CD14-positive monocyte (primary cell): ENCODE results near the gene ZNF682. TPM values are rescaled to one million over a fixed set of nuclear protein-coding genes. Genes with fewer than 3 reads are reported as not detected.
"Not testable (repeated sequence)": the region's sequence is repeated elsewhere in the genome, so short reads cannot be mapped to it uniquely, and the experiment has no call there.

Source experiments
- DNase-seq, 3 donors: peaks; one replicate each; pipeline ENCODE4 v3.0.0-alpha.2; 2011 to 2022
- H2AFZ ChIP-seq: 2 replicates; pipeline ENCODE4 v1.6.0; 2012; ENCODE audit warnings: mild to moderate bottlenecking, low read depth, low read length, inconsistent platforms; ENCODE audit not compliant: insufficient read depth, poor library complexity, severe bottlenecking
- H3K27ac ChIP-seq, 2 donors: 1 replicate in 1 of 2; 2 replicates in 1 of 2; pipeline ENCODE4 v1.5.1; 2012 to 2013; ENCODE audit warnings: low read length in 2 of 2, control low read depth in 1 of 2, inconsistent platforms in 1 of 2, low read depth in 1 of 2, mild to moderate bottlenecking in 1 of 2
- H3K27me3 ChIP-seq, 2 donors: one replicate each; pipeline versions ENCODE4 v1.6.0 to v1.6.1; 2011 to 2013; ENCODE audit warnings: low read length in 2 of 2; ENCODE audit not compliant: control insufficient read depth in 2 of 2, insufficient read depth in 2 of 2
- H3K36me3 ChIP-seq, 2 donors: replicated peaks in 1 of 2; 1 replicate in 1 of 2; 2 replicates in 1 of 2; pipeline versions ENCODE4 v1.5.1 to v1.6.1; 2012 to 2013; ENCODE audit warnings: low read length in 2 of 2, control low read depth in 1 of 2, inconsistent platforms in 1 of 2, mild to moderate bottlenecking in 1 of 2; ENCODE audit not compliant: insufficient read depth in 2 of 2, control insufficient read depth in 1 of 2
- H3K4me1 ChIP-seq, 2 donors: 1 replicate in 1 of 2; 2 replicates in 1 of 2; pipeline versions ENCODE4 v1.5.1 to v1.6.1; 2012 to 2013; ENCODE audit warnings: low read length in 2 of 2, control low read depth in 1 of 2, inconsistent platforms in 1 of 2, mild to moderate bottlenecking in 1 of 2, moderate library complexity in 1 of 2; ENCODE audit not compliant: insufficient read depth in 2 of 2, control insufficient read depth in 1 of 2
- H3K4me2 ChIP-seq: replicated peaks from 2 replicates; pipeline ENCODE3; 2012; ENCODE audit warnings: low read length, moderate library complexity, mild to moderate bottlenecking; ENCODE audit not compliant: poor library complexity, severe bottlenecking; ENCODE audit errors: extremely low read depth
- H3K4me3 ChIP-seq, 3 experiments: fragments of 200-600 bp in 1 of 3; sonication (generic) in 1 of 3; replicated peaks in 1 of 3; 1 replicate in 2 of 3; 2 replicates in 1 of 3; pipeline ENCODE4 v1.5.1; 2011 to 2013; ENCODE audit warnings: low read length in 3 of 3, mild to moderate bottlenecking in 3 of 3, control low read depth in 2 of 3, low read depth in 2 of 3, inconsistent platforms in 1 of 3, moderate library complexity in 1 of 3
- H3K79me2 ChIP-seq: 2 replicates; pipeline ENCODE4 v1.6.0; 2012; ENCODE audit warnings: mild to moderate bottlenecking, control low read depth, inconsistent platforms, low read length, moderate library complexity; ENCODE audit not compliant: insufficient read depth
- H3K9ac ChIP-seq: 2 replicates; pipeline ENCODE4 v1.6.0; 2017; ENCODE audit warnings: low read length, mild to moderate bottlenecking; ENCODE audit not compliant: insufficient read depth, poor library complexity, severe bottlenecking
- H3K9me3 ChIP-seq, 2 donors: replicated peaks in 1 of 2; 1 replicate in 1 of 2; 2 replicates in 1 of 2; pipeline versions ENCODE4 v1.5.1 to v1.6.1; 2012 to 2013; ENCODE audit warnings: low read length in 2 of 2, control low read depth in 1 of 2; ENCODE audit not compliant: control insufficient read depth in 1 of 2, insufficient read depth in 1 of 2
- H4K20me1 ChIP-seq: 2 replicates; pipeline ENCODE4 v1.6.0; 2012; ENCODE audit warnings: mild to moderate bottlenecking, low read length, control low read depth, moderate library complexity; ENCODE audit not compliant: insufficient read depth
- H3K27ac Mint-ChIP-seq, 7 donors: one replicate each; pipeline ENCODE4 v1.8.0; 2020; ENCODE audit warnings: mild to moderate bottlenecking in 7 of 7, mixed read lengths in 7 of 7, moderate library complexity in 6 of 7, inconsistent platforms in 2 of 7
- H3K27me3 Mint-ChIP-seq, 3 donors: one replicate each; pipeline ENCODE4 v1.8.0; 2021 to 2022; ENCODE audit warnings: low read depth in 3 of 3, mild to moderate bottlenecking in 3 of 3, mixed read lengths in 3 of 3, moderate library complexity in 3 of 3, inconsistent platforms in 1 of 3
- H3K36me3 Mint-ChIP-seq, 2 donors: one replicate each; pipeline ENCODE4 v1.8.0; 2020; ENCODE audit warnings: mixed read lengths in 2 of 2, inconsistent platforms in 1 of 2, mild to moderate bottlenecking in 1 of 2
- H3K4me1 Mint-ChIP-seq: one replicate; pipeline ENCODE4 v1.8.0; 2020; ENCODE audit warnings: mild to moderate bottlenecking, mixed read lengths
- H3K4me3 Mint-ChIP-seq, 2 donors: one replicate each; pipeline ENCODE4 v1.8.0; 2020; ENCODE audit warnings: mild to moderate bottlenecking in 2 of 2, mixed read lengths in 2 of 2, moderate library complexity in 1 of 2
- H3K9me3 Mint-ChIP-seq, 7 donors: one replicate each; pipeline ENCODE4 v1.8.0; 2020 to 2022; ENCODE audit warnings: mixed read lengths in 7 of 7, mild to moderate bottlenecking in 6 of 7, moderate library complexity in 6 of 7, inconsistent platforms in 2 of 7
- CTCF ChIP-seq: fragments of 200-600 bp; IDR thresholded peaks from one replicate; pipeline ENCODE4 v1.8.0; 2022; ENCODE audit warnings: antibody characterized with exemption, mild to moderate bottlenecking
- WGBS: methylation state at CpG from one replicate; pipeline ENCODE4 v1.1.5; 2013; ENCODE audit warnings: missing lambda C conversion rate; ENCODE audit not compliant: insufficient coverage; 5-methylcytosine and 5-hydroxymethylcytosine counted together
- intact Hi-C, 2 donors: fragments of 100-400 bp; cut with micrococcal nuclease; formaldehyde crosslinking; loops; one replicate each; pipeline versions ENCODE4 v1.15.0 to v1.15.1; 2023
- polyA plus RNA-seq, 3 donors: library from polyadenylated mRNA; depleted of rRNA in 1 of 3; unstranded in 2 of 3; stranded (reverse) in 1 of 3; fragments of 300-500 nt in 2 of 3; fragments of >200 nt in 1 of 3; fragmentation: Illumina TruSeq in 2 of 3; gene quantifications; 1 replicate in 2 of 3; 2 replicates in 1 of 3; pipeline ENCODE4 v1.2.3, GENCODE V29; 2012 to 2021

The ZNF682 gene
- polyA plus RNA-seq, 3 donors, result 0.48 to 1.7 TPM; not detected in 1

GRCh38 chr19:19964416-19964815 lies 74.9 kb downstream of the ZNF682 start:
- Histone ChIP-seq H3K9ac (no peak overlapping the region), H3K4me3 (no peak overlapping the region), H3K4me2 (no peak overlapping the region), H3K27me3 (no peaks in the 10 kb centered on the region), H3K27ac (no peak overlapping the region), H3K9me3 (peaks cover 28 to 56% of the 10 kb centered on the region in 2 donors), H3K79me2 (no peaks in the 10 kb centered on the region), H3K4me1 (no peaks in the 10 kb centered on the region), H2AFZ (no peak overlapping the region), H4K20me1 (no peaks in the 10 kb centered on the region), H3K36me3 (no peaks in the 10 kb centered on the region)
- Mint-ChIP-seq H3K27ac (no peak overlapping the region), H3K4me3 (no peak overlapping the region), H3K4me1 (no peaks in the 10 kb centered on the region), H3K27me3 (peaks cover 0 to 2% (median 2%) of the 10 kb centered on the region in 3 donors), H3K9me3 (peaks cover 35 to 64% (median 52%) of the 10 kb centered on the region in 7 donors), H3K36me3 (no peaks in the 10 kb centered on the region)
- TF ChIP-seq CTCF, result no peak
- WGBS, result 100% methylated on average over 2 of the region's 7 CpGs
- intact Hi-C loops, result no loop called here
- no peak for DNase-seq

- not testable (repeated sequence) for H3K36me3 ChIP-seq, H3K4me1 ChIP-seq, H3K27ac ChIP-seq, H2AFZ ChIP-seq, H3K4me1 Mint-ChIP-seq, H3K36me3 Mint-ChIP-seq, H3K4me3 Mint-ChIP-seq, H3K9ac ChIP-seq, H3K27ac Mint-ChIP-seq, H3K4me3 ChIP-seq, H4K20me1 ChIP-seq, H3K79me2 ChIP-seq, H3K4me2 ChIP-seq, H3K27me3 Mint-ChIP-seq, H3K27me3 ChIP-seq
- intact Hi-C loops, result loop anchor here (2.0 to 5.0 kb wide), 2 partner anchors 426 to 427 kb away; no protein-coding TSS in a partner anchor
- 2% methylated on average over 6 of the region's 9 CpGs for WGBS
- DNase-seq, result peak; percentile 22 to 39 (median 37)
- peak; percentile 78 for TF ChIP-seq CTCF
- H3K9me3 Mint-ChIP-seq, result peaks cover 6 to 33% (median 25%) of the 10 kb centered on the region in 7 donors
- H3K9me3 ChIP-seq, result peaks cover 14 to 21% of the 10 kb centered on the region in 2 donors
Measured at GRCh38 chr19:19959151-19959799, 80.0 kb downstream of the ZNF682 start.

- H3K9me3 Mint-ChIP-seq, result peaks cover 8 to 35% (median 29%) of the 10 kb centered on the region in 7 donors
- not testable (repeated sequence) for H3K36me3 ChIP-seq, H2AFZ ChIP-seq, H3K4me1 ChIP-seq, H3K27ac Mint-ChIP-seq, H3K9ac ChIP-seq, H3K4me3 Mint-ChIP-seq, H3K4me3 ChIP-seq, H3K27ac ChIP-seq, H3K27me3 Mint-ChIP-seq, H4K20me1 ChIP-seq, DNase-seq, H3K27me3 ChIP-seq, H3K4me2 ChIP-seq, H3K79me2 ChIP-seq, H3K4me1 Mint-ChIP-seq, H3K36me3 Mint-ChIP-seq
- peaks cover 13 to 28% of the 10 kb centered on the region in 2 donors for H3K9me3 ChIP-seq
- WGBS, result 97% methylated on average over 8 of the region's 8 CpGs
- intact Hi-C loops, result loop anchor here (2.0 to 5.0 kb wide), 2 partner anchors 425 kb away; no protein-coding TSS in a partner anchor
Measured at GRCh38 chr19:19957766-19958165, 81.5 kb downstream of the ZNF682 start.
